Measurements from ENCODE around the gene MRPS2. TPM values are rescaled to one million over a fixed set of nuclear protein-coding genes. Genes with fewer than 3 reads are reported as not detected.
"Not testable (repeated sequence)": the region's sequence is repeated elsewhere in the genome, so short reads cannot be mapped to it uniquely, and the experiment has no call there.

MRPS2 gene
- total and polyA plus RNA-seq, 3 experiments from 2014 or later = 50.9 to 71.0 (median 66.7) TPM

DNA sequence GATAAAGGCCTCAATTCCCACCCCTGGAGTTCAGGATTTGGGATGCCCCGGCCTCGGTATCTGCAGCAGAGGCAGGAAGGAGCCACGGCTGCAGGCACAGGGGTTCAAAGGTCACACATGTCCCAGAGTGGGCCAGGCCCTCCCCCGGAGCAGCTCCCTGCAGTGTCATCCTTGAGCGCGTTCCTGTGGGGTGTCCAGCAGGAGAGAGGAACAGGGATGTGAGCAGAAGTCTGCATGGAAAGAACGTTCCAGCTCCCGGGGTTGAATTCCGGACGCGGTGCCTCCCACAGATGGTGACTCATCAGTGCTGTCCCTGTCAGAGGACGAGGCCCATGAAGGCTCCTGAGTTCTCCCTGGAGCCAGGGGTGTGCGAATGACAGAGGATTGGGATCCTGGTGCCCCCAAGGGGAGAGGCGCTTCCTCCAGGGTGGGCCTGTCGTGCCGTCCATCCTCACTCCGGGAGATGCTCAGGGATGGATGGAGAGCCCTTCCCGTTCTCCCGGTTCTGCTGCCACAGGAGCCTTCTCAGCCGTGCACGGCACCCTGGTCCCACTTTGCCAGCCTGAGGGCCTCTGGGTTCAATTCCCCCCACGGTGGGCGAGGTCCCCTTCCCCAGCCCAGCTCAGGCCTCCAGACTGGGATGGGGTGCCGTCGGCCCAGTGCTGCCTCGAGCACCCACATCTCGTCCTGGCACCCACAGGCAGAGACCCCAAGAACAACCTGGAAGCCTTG is 23.8 kb downstream of the MRPS2 start:
- Histone ChIP-seq H3K4me1 (ENCODE audit: insufficient read depth, low read length) (no peaks in the 10 kb centered on the region), H3K4me3 (ENCODE audit: low read length) (no peak overlapping the region), H3K9me3 (ENCODE audit: low read length) (no peaks in the 10 kb centered on the region), H3K36me3 (ENCODE audit: insufficient read depth, low read length) (no peaks in the 10 kb centered on the region), H3K27me3 (ENCODE audit: insufficient read depth, low read length, poor library complexity, severe bottlenecking) (no peaks in the 10 kb centered on the region), H3K27ac (ENCODE audit: low read depth, low read length) (no peak overlapping the region)
- Mint-ChIP-seq H3K27ac (no peak overlapping the region), H3K9me3 (no peaks in the 10 kb centered on the region), H3K4me3 (no peak overlapping the region), H3K4me1 (no peaks in the 10 kb centered on the region), H3K36me3 (no peaks in the 10 kb centered on the region), H3K27me3 (peaks cover 5 to 6% of the 10 kb centered on the region in 2 donors)
- DNase-seq = no peak
- CTCF ChIA-PET = no interaction called here
- POLR2A ChIA-PET = no interaction called here

- no peaks in the 10 kb centered on the region for H3K9me3 Mint-ChIP-seq
- Histone ChIP-seq H3K36me3 (ENCODE audit: insufficient read depth, low read length) (no peaks in the 10 kb centered on the region), H3K27me3 (ENCODE audit: insufficient read depth, low read length, poor library complexity, severe bottlenecking) (no peaks in the 10 kb centered on the region), H3K4me3 (ENCODE audit: low read length) (no peak overlapping the region), H3K27ac (ENCODE audit: low read depth, low read length) (no peak overlapping the region), H3K4me1 (ENCODE audit: insufficient read depth, low read length) (no peaks in the 10 kb centered on the region), H3K9me3 (ENCODE audit: low read length) (no peaks in the 10 kb centered on the region)
- H3K27me3 Mint-ChIP-seq = peaks cover 5 to 7% of the 10 kb centered on the region in 2 donors
- H3K36me3 Mint-ChIP-seq = no peaks in the 10 kb centered on the region
- DNase-seq = no peak
- H3K4me3 Mint-ChIP-seq = no peak overlapping the region
- POLR2A ChIA-PET = no interaction called here
- peaks cover 0 to 2% (median 0%) of the 10 kb centered on the region in 3 donors for H3K4me1 Mint-ChIP-seq
- no peak overlapping the region for H3K27ac Mint-ChIP-seq
- CTCF ChIA-PET = no interaction called here
Observed at GRCh38 chr9:135525241-135526088, 25.0 kb downstream of the MRPS2 start.

GRCh38 chr9:135526089-135526729 is 25.7 kb downstream of the MRPS2 start:
- CTCF ChIA-PET = no interaction called here
- Mint-ChIP-seq H3K4me1 (peaks cover 0 to 3% (median 0%) of the 10 kb centered on the region in 3 donors), H3K27me3 (peaks cover 10 to 13% of the 10 kb centered on the region in 2 donors), H3K9me3 (no peaks in the 10 kb centered on the region), H3K27ac (peak overlapping the region in 1 of 8 donors; percentile 63), H3K36me3 (no peaks in the 10 kb centered on the region), H3K4me3 (no peak overlapping the region)
- no peak overlapping the region for H3K4me3 ChIP-seq (ENCODE audit: low read length)
- no peaks in the 10 kb centered on the region for H3K4me1 ChIP-seq (ENCODE audit: insufficient read depth, low read length)
- POLR2A ChIA-PET = no interaction called here
- H3K27me3 ChIP-seq (ENCODE audit: insufficient read depth, low read length, poor library complexity, severe bottlenecking) = no peaks in the 10 kb centered on the region
- no peak for DNase-seq
- H3K27ac ChIP-seq (ENCODE audit: low read depth, low read length) = no peak overlapping the region
- no peaks in the 10 kb centered on the region for H3K9me3 ChIP-seq (ENCODE audit: low read length)
- no peaks in the 10 kb centered on the region for H3K36me3 ChIP-seq (ENCODE audit: insufficient read depth, low read length)

DNA sequence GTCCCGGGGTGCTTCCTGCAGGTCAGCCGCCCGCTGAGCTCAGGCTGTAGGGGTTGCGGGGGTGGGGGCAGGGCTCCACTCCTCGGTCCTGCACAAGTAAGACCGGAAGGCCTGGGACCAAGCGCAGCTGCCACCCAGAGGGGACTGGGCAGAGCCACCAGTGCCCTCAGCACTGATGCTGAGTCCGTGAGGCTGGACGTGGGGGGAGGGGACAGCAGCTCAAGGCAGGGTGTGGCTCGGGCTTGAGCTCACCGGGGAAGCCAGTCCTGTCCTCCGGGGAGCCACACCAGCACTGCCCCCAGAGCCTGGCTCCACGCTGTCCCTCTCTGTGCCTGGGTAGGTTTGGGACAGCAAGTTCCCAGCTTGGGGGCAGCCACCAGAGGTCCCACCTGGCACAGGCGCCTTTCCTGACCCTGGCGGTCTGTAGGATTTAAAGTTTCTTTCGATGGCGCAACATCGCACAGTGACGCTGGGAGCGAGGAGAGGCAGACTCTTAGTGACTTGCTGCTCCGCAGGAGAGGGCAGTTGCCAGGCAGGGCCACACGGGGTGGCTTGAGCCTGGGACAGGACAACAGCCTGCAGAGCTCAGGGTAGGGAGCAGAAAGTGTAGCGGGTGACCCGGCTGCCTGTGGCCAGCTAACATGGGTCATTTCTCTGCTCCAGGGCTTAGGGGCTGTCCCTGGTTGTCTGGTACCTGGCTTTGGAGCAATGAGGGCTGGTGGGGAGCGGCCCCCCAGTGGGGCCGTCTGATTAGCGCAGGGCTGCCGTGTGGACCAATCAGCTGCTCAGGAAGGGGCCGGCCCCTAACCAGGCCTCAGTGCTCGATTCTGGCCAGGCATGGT is 26.5 kb downstream of the MRPS2 start:
- H3K27ac Mint-ChIP-seq = no peak overlapping the region
- Histone ChIP-seq H3K4me1 (ENCODE audit: insufficient read depth, low read length) (no peaks in the 10 kb centered on the region), H3K4me3 (ENCODE audit: low read length) (no peak overlapping the region), H3K9me3 (ENCODE audit: low read length) (no peaks in the 10 kb centered on the region), H3K27me3 (ENCODE audit: insufficient read depth, low read length, poor library complexity, severe bottlenecking) (peaks cover under 1% of the 10 kb centered on the region), H3K27ac (ENCODE audit: low read depth, low read length) (no peak overlapping the region), H3K36me3 (ENCODE audit: insufficient read depth, low read length) (no peaks in the 10 kb centered on the region)
- H3K4me3 Mint-ChIP-seq = no peak overlapping the region
- H3K4me1 Mint-ChIP-seq = peaks cover 0 to 3% (median 0%) of the 10 kb centered on the region in 3 donors
- H3K36me3 Mint-ChIP-seq = no peaks in the 10 kb centered on the region
- CTCF ChIA-PET = no interaction called here
- no peaks in the 10 kb centered on the region for H3K9me3 Mint-ChIP-seq
- peaks cover 11 to 21% of the 10 kb centered on the region in 2 donors for H3K27me3 Mint-ChIP-seq
- POLR2A ChIA-PET = no interaction called here
- DNase-seq = no peak

GRCh38 chr9:135528842-135529435 is 28.5 kb downstream of the MRPS2 start:
- H3K36me3 ChIP-seq (ENCODE audit: insufficient read depth, low read length); H3K4me3 Mint-ChIP-seq; H3K9me3 Mint-ChIP-seq; H3K27ac ChIP-seq (ENCODE audit: low read depth, low read length); H3K4me1 Mint-ChIP-seq; H3K4me3 ChIP-seq (ENCODE audit: low read length); H3K4me1 ChIP-seq (ENCODE audit: insufficient read depth, low read length); H3K36me3 Mint-ChIP-seq; CTCF ChIA-PET; H3K9me3 ChIP-seq (ENCODE audit: low read length); H3K27me3 ChIP-seq (ENCODE audit: insufficient read depth, low read length, poor library complexity, severe bottlenecking); DNase-seq: not testable (repeated sequence)
- Mint-ChIP-seq H3K27me3 (peaks cover 8 to 34% of the 10 kb centered on the region in 2 donors), H3K27ac (peak overlapping the region in 1 of 8 donors; percentile 89)
- POLR2A ChIA-PET = interaction anchor here (0.6 kb wide), 1 partner anchor 161 kb away, joined by 4 read pairs; no protein-coding TSS in a partner anchor

GRCh38 chr9:135530146-135530545 is 29.7 kb downstream of the MRPS2 start:
- Mint-ChIP-seq H3K9me3 (no peaks in the 10 kb centered on the region), H3K27me3 (peaks cover 8 to 44% of the 10 kb centered on the region in 2 donors), H3K4me1 (peaks cover 0 to 3% (median 0%) of the 10 kb centered on the region in 3 donors), H3K27ac (no peak overlapping the region), H3K4me3 (peak overlapping the region in 1 of 7 donors; percentile 40), H3K36me3 (no peaks in the 10 kb centered on the region)
- H3K9me3 ChIP-seq (ENCODE audit: low read length) = no peaks in the 10 kb centered on the region
- CTCF ChIA-PET = interaction anchor here (0.9 kb wide), 1 partner anchor 18 kb away, joined by 3 read pairs; no protein-coding TSS in a partner anchor
- DNase-seq = no peak
- POLR2A ChIA-PET = no interaction called here
- H3K4me3 ChIP-seq (ENCODE audit: low read length) = no peak overlapping the region
- no peak overlapping the region for H3K27ac ChIP-seq (ENCODE audit: low read depth, low read length)
- no peaks in the 10 kb centered on the region for H3K4me1 ChIP-seq (ENCODE audit: insufficient read depth, low read length)
- H3K36me3 ChIP-seq (ENCODE audit: insufficient read depth, low read length) = no peaks in the 10 kb centered on the region
- H3K27me3 ChIP-seq (ENCODE audit: insufficient read depth, low read length, poor library complexity, severe bottlenecking) = peaks cover 7% of the 10 kb centered on the region

DNA sequence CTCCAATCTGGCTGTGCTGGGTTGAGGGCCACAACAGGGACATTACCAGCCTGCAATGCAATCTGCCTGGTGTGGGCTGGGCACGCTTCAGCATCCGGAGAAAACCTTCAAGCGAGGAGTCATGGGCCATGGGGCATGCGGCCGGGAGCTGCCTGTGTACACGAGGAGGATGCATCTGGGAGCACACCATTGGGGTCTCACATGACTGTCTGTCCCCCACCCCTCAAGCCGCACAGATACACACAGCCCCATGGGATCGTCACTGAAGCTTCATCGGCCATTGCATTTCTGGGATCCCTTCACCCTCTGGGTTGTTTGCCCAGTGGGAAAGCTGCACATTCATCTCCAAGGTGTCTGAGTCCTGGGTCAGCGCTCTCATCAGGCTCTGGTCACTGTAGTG is 30.6 kb downstream of the MRPS2 start:
- ChIA-PET POLR2A (no interaction called here), CTCF (no interaction called here)
- Histone ChIP-seq H3K9me3 (ENCODE audit: low read length) (no peaks in the 10 kb centered on the region), H3K4me3 (ENCODE audit: low read length) (no peak overlapping the region), H3K4me1 (ENCODE audit: insufficient read depth, low read length) (no peaks in the 10 kb centered on the region), H3K27me3 (ENCODE audit: insufficient read depth, low read length, poor library complexity, severe bottlenecking) (peaks cover 7% of the 10 kb centered on the region), H3K36me3 (ENCODE audit: insufficient read depth, low read length) (no peaks in the 10 kb centered on the region), H3K27ac (ENCODE audit: low read depth, low read length) (no peak overlapping the region)
- Mint-ChIP-seq H3K36me3 (no peaks in the 10 kb centered on the region), H3K27me3 (peaks cover 8 to 44% of the 10 kb centered on the region in 2 donors), H3K9me3 (no peaks in the 10 kb centered on the region), H3K4me3 (no peak overlapping the region), H3K4me1 (peaks cover 0 to 3% (median 0%) of the 10 kb centered on the region in 3 donors), H3K27ac (no peak overlapping the region)
- DNase-seq = no peak
